A673 (cell line): ENCODE results near the gene ZNF789.

Experiments used
- EZH2 ChIP-seq: fragments of 200-600 bp; sonication (generic); IDR thresholded peaks from 2 replicates; pipeline ENCODE4 v1.6.1; 2017; ENCODE audit warnings: borderline replicate concordance, low read depth, mild to moderate bottlenecking, mixed read lengths, antibody characterized with exemption, low read length; ENCODE audit not compliant: poor library complexity, severe bottlenecking
- TF ChIP-seq, protein P1 (sequence below): fragments of 300-800, 200-600 bp; sonication (generic); conservative IDR thresholded peaks from 2 replicates; pipeline ENCODE4 v1.5.1; 2017; ENCODE audit warnings: low read depth, mild to moderate bottlenecking, antibody characterized with exemption, low read length, moderate library complexity, mixed read lengths

DNA sequence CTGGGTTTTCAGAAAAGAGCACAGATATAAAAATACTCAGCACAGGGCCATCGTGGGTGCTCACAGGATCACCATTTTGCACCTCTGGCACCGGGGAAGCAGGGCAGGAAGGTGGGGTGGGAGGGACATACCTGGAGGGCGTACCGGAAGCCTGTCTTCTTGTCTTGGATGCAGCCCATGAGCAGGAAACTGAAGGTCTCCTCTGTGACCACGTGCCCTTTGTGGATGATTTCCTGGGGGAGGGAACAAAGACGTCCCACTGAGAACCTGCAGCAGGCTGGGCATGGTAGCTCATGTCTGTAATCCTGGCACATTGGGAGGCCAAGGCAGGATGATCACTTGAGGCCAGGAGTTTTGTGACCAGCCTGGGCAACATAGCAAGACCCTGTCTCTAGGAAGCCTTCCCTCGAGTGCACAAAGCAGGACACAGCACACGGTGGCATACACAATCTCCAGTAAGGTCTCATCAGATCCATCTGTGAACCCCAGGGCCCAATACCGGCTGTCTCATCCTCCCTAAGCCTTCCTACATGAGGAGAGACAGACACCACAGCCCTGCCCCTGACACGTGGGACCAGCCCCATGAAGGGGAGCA is 43.6 kb upstream of the ZNF789 start:
- TF ChIP-seq, protein P1, sequence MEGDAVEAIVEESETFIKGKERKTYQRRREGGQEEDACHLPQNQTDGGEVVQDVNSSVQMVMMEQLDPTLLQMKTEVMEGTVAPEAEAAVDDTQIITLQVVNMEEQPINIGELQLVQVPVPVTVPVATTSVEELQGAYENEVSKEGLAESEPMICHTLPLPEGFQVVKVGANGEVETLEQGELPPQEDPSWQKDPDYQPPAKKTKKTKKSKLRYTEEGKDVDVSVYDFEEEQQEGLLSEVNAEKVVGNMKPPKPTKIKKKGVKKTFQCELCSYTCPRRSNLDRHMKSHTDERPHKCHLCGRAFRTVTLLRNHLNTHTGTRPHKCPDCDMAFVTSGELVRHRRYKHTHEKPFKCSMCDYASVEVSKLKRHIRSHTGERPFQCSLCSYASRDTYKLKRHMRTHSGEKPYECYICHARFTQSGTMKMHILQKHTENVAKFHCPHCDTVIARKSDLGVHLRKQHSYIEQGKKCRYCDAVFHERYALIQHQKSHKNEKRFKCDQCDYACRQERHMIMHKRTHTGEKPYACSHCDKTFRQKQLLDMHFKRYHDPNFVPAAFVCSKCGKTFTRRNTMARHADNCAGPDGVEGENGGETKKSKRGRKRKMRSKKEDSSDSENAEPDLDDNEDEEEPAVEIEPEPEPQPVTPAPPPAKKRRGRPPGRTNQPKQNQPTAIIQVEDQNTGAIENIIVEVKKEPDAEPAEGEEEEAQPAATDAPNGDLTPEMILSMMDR: no peak
- no peak for TF ChIP-seq EZH2
